Measurements from ENCODE around the gene DYNC1LI2. TPM values are rescaled to one million over a fixed set of nuclear protein-coding genes. Genes with fewer than 3 reads are reported as not detected.

Gene DYNC1LI2
- total and polyA plus RNA-seq, 2 donors (not counting 1 experiment from before 2014, with no cell fraction given) = 33.9 to 109 TPM

GRCh38 chr16:66689282-66689681 is 62.1 kb downstream of the DYNC1LI2 start:
- TF ChIP-seq EZH2 (IDR thresholded peaks at IDR 0.05; ENCODE audit: borderline replicate concordance, insufficient read depth, low read depth, low read length, poor library complexity, severe bottlenecking) (no peak), CTCF (IDR thresholded peaks at IDR 0.05) (no peak)
- no peaks in the 10 kb centered on the region for H3K4me1 Mint-ChIP-seq
- intact Hi-C loops (cut with micrococcal nuclease) = no loop called here
- no peaks in the 10 kb centered on the region for H3K4me1 ChIP-seq (ENCODE audit: control insufficient read depth in 2 of 2, insufficient read depth in 2 of 2, low read length in 2 of 2)
- H3K4me2 ChIP-seq (replicated peaks; ENCODE audit: low read depth, low read length, poor library complexity, severe bottlenecking) = no peak overlapping the region
- POLR2A ChIA-PET = no interaction called here
- CTCF ChIA-PET = no interaction called here
- ATAC-seq (ENCODE audit: low read depth) (no peak), DNase-seq (no peak)
- H3K4me3 Mint-ChIP-seq = no peak overlapping the region
- H2AFZ ChIP-seq (ENCODE audit: insufficient read depth, low read depth, low read length, poor library complexity, severe bottlenecking) = no peak overlapping the region
- H3K27ac ChIP-seq (ENCODE audit: low read length in 2 of 2) = no peak overlapping the region
- no peak overlapping the region for H3K27ac Mint-ChIP-seq
- H4K20me1 ChIP-seq (ENCODE audit: control insufficient read depth, insufficient read depth, low read length, poor library complexity, severe bottlenecking) = no peaks in the 10 kb centered on the region
- H3K9ac ChIP-seq (ENCODE audit: low read length) = no peak overlapping the region
- no peak overlapping the region for H3K4me3 ChIP-seq (ENCODE audit: control extremely low read depth in 1 of 5, extremely low read depth in 1 of 5, insufficient read depth in 1 of 5, low read depth in 2 of 5, low read length in 4 of 5)
- H3K36me3 ChIP-seq (replicated peaks in 1 of 2; ENCODE audit: control extremely low read depth in 1 of 2, control insufficient read depth in 1 of 2, extremely low read depth in 1 of 2, insufficient read depth in 2 of 2, low read length in 1 of 2) = no peaks in the 10 kb centered on the region
- H3K9me3 Mint-ChIP-seq (ENCODE audit: insufficient read depth) = no peaks in the 10 kb centered on the region
- H3K27me3 ChIP-seq (replicated peaks in 1 of 4; ENCODE audit: control extremely low read depth in 1 of 4, control insufficient read depth in 3 of 4, insufficient read depth in 4 of 4, low read length in 3 of 4) = peaks cover 0 to 33% (median 19%) of the 10 kb centered on the region in 4 experiments
- peaks cover 0 to 5% (median 0%) of the 10 kb centered on the region in 3 donors for H3K9me3 ChIP-seq (ENCODE audit: control extremely low read depth in 1 of 3, control insufficient read depth in 2 of 3, insufficient read depth in 1 of 3, low read length in 2 of 3)
- no peaks in the 10 kb centered on the region for H3K79me2 ChIP-seq (ENCODE audit: control insufficient read depth, insufficient read depth, low read length)
- peaks cover 50% of the 10 kb centered on the region for H3K27me3 Mint-ChIP-seq
- no CpG with 5 or more reads among the region's 6 CpGs for WGBS (ENCODE audit: insufficient coverage)

- 97% methylated on average over 6 of the region's 9 CpGs for WGBS (ENCODE audit: insufficient coverage)
- H4K20me1 ChIP-seq (ENCODE audit: control insufficient read depth, insufficient read depth, low read length, poor library complexity, severe bottlenecking) = no peaks in the 10 kb centered on the region
These were observed 63.3 kb downstream of the DYNC1LI2 start for GRCh38 chr16:66687906-66688625.

More at GRCh38 chr16:66687906-66688625, 63.3 kb downstream of the DYNC1LI2 start:
- TF ChIP-seq CTCF (IDR thresholded peaks at IDR 0.05) (no peak), EZH2 (IDR thresholded peaks at IDR 0.05; ENCODE audit: borderline replicate concordance, insufficient read depth, low read depth, low read length, poor library complexity, severe bottlenecking) (no peak)
- Histone ChIP-seq H3K79me2 (ENCODE audit: control insufficient read depth, insufficient read depth, low read length) (no peaks in the 10 kb centered on the region), H3K4me1 (ENCODE audit: control insufficient read depth in 2 of 2, insufficient read depth in 2 of 2, low read length in 2 of 2) (no peaks in the 10 kb centered on the region), H3K4me3 (ENCODE audit: control extremely low read depth in 1 of 5, extremely low read depth in 1 of 5, insufficient read depth in 1 of 5, low read depth in 2 of 5, low read length in 4 of 5) (no peak overlapping the region), H3K4me2 (replicated peaks; ENCODE audit: low read depth, low read length, poor library complexity, severe bottlenecking) (no peak overlapping the region), H3K27me3 (replicated peaks in 1 of 4; ENCODE audit: control extremely low read depth in 1 of 4, control insufficient read depth in 3 of 4, insufficient read depth in 4 of 4, low read length in 3 of 4) (peaks cover 0 to 21% (median 11%) of the 10 kb centered on the region in 4 experiments), H3K9ac (ENCODE audit: low read length) (no peak overlapping the region), H2AFZ (ENCODE audit: insufficient read depth, low read depth, low read length, poor library complexity, severe bottlenecking) (no peak overlapping the region), H3K36me3 (replicated peaks in 1 of 2; ENCODE audit: control extremely low read depth in 1 of 2, control insufficient read depth in 1 of 2, extremely low read depth in 1 of 2, insufficient read depth in 2 of 2, low read length in 1 of 2) (no peaks in the 10 kb centered on the region), H3K27ac (ENCODE audit: low read length in 2 of 2) (no peak overlapping the region), H3K9me3 (ENCODE audit: control extremely low read depth in 1 of 3, control insufficient read depth in 2 of 3, insufficient read depth in 1 of 3, low read length in 2 of 3) (peaks cover 0 to 5% (median 0%) of the 10 kb centered on the region in 3 donors)
- no peaks in the 10 kb centered on the region for H3K4me1 Mint-ChIP-seq
- ChIA-PET CTCF (no interaction called here), POLR2A (no interaction called here)
- H3K27ac Mint-ChIP-seq = no peak overlapping the region
- peaks cover 38% of the 10 kb centered on the region for H3K27me3 Mint-ChIP-seq
- no peak overlapping the region for H3K4me3 Mint-ChIP-seq
- H3K9me3 Mint-ChIP-seq (ENCODE audit: insufficient read depth) = no peaks in the 10 kb centered on the region
- intact Hi-C loops (cut with micrococcal nuclease) = no loop called here
- DNase-seq (no peak), ATAC-seq (ENCODE audit: low read depth) (no peak)
